GM23338 (cell line): ENCODE results near the gene PCIF1. TPM values are rescaled to one million over a fixed set of nuclear protein-coding genes. Genes with fewer than 3 reads are reported as not detected.

Experiments used
- ATAC-seq: fragments of 200-7000 bp; cut with Tn5 transposase; 3 replicates; pipeline ENCODE4 v1.9.1; 2020
- DNase-seq: peaks from one replicate; pipeline ENCODE4 v3.0.0-alpha.2; 2015; ENCODE audit warnings: low spot score
- H2AFZ ChIP-seq: fragments of 200-600 bp; sonication (generic); 2 replicates; pipeline ENCODE4 v1.8.0; 2016; ENCODE audit warnings: antibody characterized with exemption, mild to moderate bottlenecking, moderate library complexity
- H3F3A ChIP-seq: fragments of 200-600 bp; sonication (generic); replicated peaks from 2 replicates; pipeline ENCODE4 v1.8.0; 2017; ENCODE audit warnings: antibody characterized with exemption, mixed run types, low read depth
- H3K27ac ChIP-seq: fragments of 200-600 bp; sonication (generic); 2 replicates; pipeline ENCODE4 v1.6.1; 2016; ENCODE audit warnings: low read depth
- H3K27me3 ChIP-seq: fragments of 200-600 bp; sonication (generic); 2 replicates; pipeline ENCODE4 v1.8.0; 2016; ENCODE audit warnings: mild to moderate bottlenecking, mixed run types, moderate library complexity; ENCODE audit not compliant: insufficient read depth
- H3K36me3 ChIP-seq: fragments of 200-600 bp; sonication (generic); 2 replicates; pipeline ENCODE4 v1.8.0; 2016; ENCODE audit warnings: mild to moderate bottlenecking; ENCODE audit not compliant: insufficient read depth
- H3K4me1 ChIP-seq: fragments of 200-600 bp; sonication (generic); 2 replicates; pipeline ENCODE4 v1.8.0; 2016; ENCODE audit warnings: mild to moderate bottlenecking, moderate library complexity; ENCODE audit not compliant: insufficient read depth
- H3K4me2 ChIP-seq: fragments of 200-600 bp; sonication (generic); 2 replicates; pipeline ENCODE4 v1.7.1; 2017; ENCODE audit warnings: mixed run types
- H3K4me3 ChIP-seq: fragments of 200-600 bp; sonication (generic); 2 replicates; pipeline ENCODE4 v1.6.1; 2016; ENCODE audit warnings: mixed run types
- H3K79me2 ChIP-seq: fragments of 200-600 bp; sonication (generic); replicated peaks from 2 replicates; pipeline ENCODE4 v1.8.0; 2017; ENCODE audit warnings: mild to moderate bottlenecking; ENCODE audit not compliant: insufficient read depth
- H3K9me2 ChIP-seq: fragments of 200-600 bp; sonication (generic); 2 replicates; pipeline ENCODE4 v1.8.0; 2017; ENCODE audit not compliant: insufficient read depth
- H4K20me1 ChIP-seq: fragments of 200-600 bp; sonication (generic); replicated peaks from 2 replicates; pipeline ENCODE4 v1.8.0; 2017; ENCODE audit warnings: mild to moderate bottlenecking; ENCODE audit not compliant: insufficient read depth
- H3K27ac Mint-ChIP-seq: 2 replicates; pipeline ENCODE4 v1.8.0; 2020; ENCODE audit warnings: inconsistent platforms, mild to moderate bottlenecking, moderate library complexity, mixed read lengths
- H3K27me3 Mint-ChIP-seq: 3 replicates; pipeline ENCODE4 v1.8.0; 2022; ENCODE audit warnings: low read depth, mild to moderate bottlenecking, moderate library complexity, mixed read lengths, inconsistent platforms; ENCODE audit not compliant: insufficient read depth, poor library complexity
- H3K36me3 Mint-ChIP-seq: 3 replicates; pipeline ENCODE4 v1.8.0; 2021; ENCODE audit warnings: low read depth, mild to moderate bottlenecking, inconsistent platforms, moderate library complexity, mixed read lengths
- H3K4me1 Mint-ChIP-seq: 3 replicates; pipeline ENCODE4 v1.8.0; 2020; ENCODE audit warnings: mild to moderate bottlenecking, inconsistent platforms, mixed read lengths
- H3K4me3 Mint-ChIP-seq: 3 replicates; pipeline ENCODE4 v1.8.0; 2021; ENCODE audit warnings: moderate library complexity, mild to moderate bottlenecking, inconsistent platforms, mixed read lengths
- H3K9me3 Mint-ChIP-seq: 3 replicates; pipeline ENCODE4 v1.8.0; 2020; ENCODE audit warnings: moderate library complexity, mild to moderate bottlenecking, inconsistent platforms, mixed read lengths
- EZH2phosphoT487 ChIP-seq: fragments of 200-600 bp; sonication (generic); IDR thresholded peaks from one replicate; pipeline ENCODE4 v1.8.1; 2018; ENCODE audit warnings: antibody characterized with exemption; ENCODE audit not compliant: unreplicated experiment
- NANOG ChIP-seq: IDR thresholded peaks from 2 replicates; pipeline ENCODE4 v1.6.1; 2016; ENCODE audit warnings: antibody characterized with exemption, borderline replicate concordance
- STAT1 ChIP-seq: IDR thresholded peaks from one replicate; pipeline ENCODE4 v1.6.1; 2016; ENCODE audit warnings: antibody characterized with exemption; ENCODE audit not compliant: unreplicated experiment
- ZNF114 ChIP-seq: fragments of 250-450 bp; sonication (Bioruptor Pico); IDR thresholded peaks from 2 replicates; pipeline ENCODE4 v1.5.0; 2020; ENCODE audit warnings: mild to moderate bottlenecking, moderate library complexity
- ZNF331 ChIP-seq: fragments of 250-450 bp; sonication (Bioruptor Pico); IDR thresholded peaks from 2 replicates; pipeline ENCODE4 v1.5.0; 2020; ENCODE audit warnings: low read depth, mild to moderate bottlenecking, moderate library complexity
- polyA plus RNA-seq: library from polyadenylated mRNA; unstranded; fragments of >200 nt; fragmentation: Nextera tagmentation; extraction: Ambion mirVana; gene quantifications from 2 replicates; pipeline ENCODE4 v1.2.1, GENCODE V29; 2016
- total RNA-seq: library from RNA; depleted of rRNA; stranded (reverse); fragments of >200 nt; shearing (Covaris generic); gene quantifications from 2 replicates; pipeline ENCODE4 v1.2.3, GENCODE V29; 2014
- TF ChIP-seq, protein P1 (sequence below), 2 experiments: fragments of 200-600 bp in 1 of 2; sonication (generic) in 1 of 2; conservative IDR thresholded peaks; 2 replicates each; pipeline versions ENCODE4 v1.5.1 to v1.6.1; 2016 to 2017; ENCODE audit warnings: antibody characterized with exemption in 2 of 2, low read depth in 2 of 2, mild to moderate bottlenecking in 2 of 2, moderate library complexity in 1 of 2
- TF ChIP-seq, protein P2 (sequence below): IDR thresholded peaks from one replicate; pipeline ENCODE4 v1.6.1; 2018; ENCODE audit warnings: antibody characterized with exemption; ENCODE audit not compliant: unreplicated experiment
- TF ChIP-seq, protein P3 (sequence below): IDR thresholded peaks from 2 replicates; pipeline ENCODE4 v1.6.1; 2016; ENCODE audit warnings: antibody characterized with exemption

Gene PCIF1
- total and polyA plus RNA-seq, 2 experiments from 2014 or later: 26.1 to 28.3 TPM

DNA sequence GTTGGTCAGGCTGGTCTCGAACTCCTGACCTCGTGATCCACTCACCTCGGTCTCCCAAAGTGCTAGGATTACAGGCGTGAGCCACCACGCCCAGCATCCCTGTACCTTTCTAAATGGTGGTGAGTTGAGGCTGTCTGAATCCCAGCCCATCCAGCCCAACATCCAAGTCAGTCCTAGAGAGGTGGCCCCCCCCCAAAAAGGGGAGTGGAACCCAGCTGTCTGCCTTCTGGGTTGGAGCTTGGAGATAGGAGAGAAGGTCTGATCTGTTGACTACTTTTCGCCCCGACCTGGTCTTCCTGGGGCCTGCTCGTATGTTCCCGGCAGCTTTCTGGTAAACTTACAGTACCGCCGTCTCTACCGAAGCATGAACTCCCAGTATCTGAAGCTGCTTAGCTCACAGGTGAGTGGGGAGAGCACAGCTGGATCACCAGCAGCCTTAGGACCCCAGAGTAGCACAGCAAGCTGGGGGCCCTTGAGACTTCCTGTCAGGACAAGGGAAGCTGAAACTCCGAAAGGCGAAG is 37.8 kb upstream of the PCIF1 start (continued):
- TF ChIP-seq ZNF114 (CRISPR knock-in tag): no peak
- no peak for TF ChIP-seq ZNF331
- no peak for TF ChIP-seq NANOG
- TF ChIP-seq, protein P1, sequence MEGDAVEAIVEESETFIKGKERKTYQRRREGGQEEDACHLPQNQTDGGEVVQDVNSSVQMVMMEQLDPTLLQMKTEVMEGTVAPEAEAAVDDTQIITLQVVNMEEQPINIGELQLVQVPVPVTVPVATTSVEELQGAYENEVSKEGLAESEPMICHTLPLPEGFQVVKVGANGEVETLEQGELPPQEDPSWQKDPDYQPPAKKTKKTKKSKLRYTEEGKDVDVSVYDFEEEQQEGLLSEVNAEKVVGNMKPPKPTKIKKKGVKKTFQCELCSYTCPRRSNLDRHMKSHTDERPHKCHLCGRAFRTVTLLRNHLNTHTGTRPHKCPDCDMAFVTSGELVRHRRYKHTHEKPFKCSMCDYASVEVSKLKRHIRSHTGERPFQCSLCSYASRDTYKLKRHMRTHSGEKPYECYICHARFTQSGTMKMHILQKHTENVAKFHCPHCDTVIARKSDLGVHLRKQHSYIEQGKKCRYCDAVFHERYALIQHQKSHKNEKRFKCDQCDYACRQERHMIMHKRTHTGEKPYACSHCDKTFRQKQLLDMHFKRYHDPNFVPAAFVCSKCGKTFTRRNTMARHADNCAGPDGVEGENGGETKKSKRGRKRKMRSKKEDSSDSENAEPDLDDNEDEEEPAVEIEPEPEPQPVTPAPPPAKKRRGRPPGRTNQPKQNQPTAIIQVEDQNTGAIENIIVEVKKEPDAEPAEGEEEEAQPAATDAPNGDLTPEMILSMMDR (conservative IDR thresholded peaks at IDR 0.05; ENCODE audit: low read depth in 2 of 2): no peak
- TF ChIP-seq, protein P2, sequence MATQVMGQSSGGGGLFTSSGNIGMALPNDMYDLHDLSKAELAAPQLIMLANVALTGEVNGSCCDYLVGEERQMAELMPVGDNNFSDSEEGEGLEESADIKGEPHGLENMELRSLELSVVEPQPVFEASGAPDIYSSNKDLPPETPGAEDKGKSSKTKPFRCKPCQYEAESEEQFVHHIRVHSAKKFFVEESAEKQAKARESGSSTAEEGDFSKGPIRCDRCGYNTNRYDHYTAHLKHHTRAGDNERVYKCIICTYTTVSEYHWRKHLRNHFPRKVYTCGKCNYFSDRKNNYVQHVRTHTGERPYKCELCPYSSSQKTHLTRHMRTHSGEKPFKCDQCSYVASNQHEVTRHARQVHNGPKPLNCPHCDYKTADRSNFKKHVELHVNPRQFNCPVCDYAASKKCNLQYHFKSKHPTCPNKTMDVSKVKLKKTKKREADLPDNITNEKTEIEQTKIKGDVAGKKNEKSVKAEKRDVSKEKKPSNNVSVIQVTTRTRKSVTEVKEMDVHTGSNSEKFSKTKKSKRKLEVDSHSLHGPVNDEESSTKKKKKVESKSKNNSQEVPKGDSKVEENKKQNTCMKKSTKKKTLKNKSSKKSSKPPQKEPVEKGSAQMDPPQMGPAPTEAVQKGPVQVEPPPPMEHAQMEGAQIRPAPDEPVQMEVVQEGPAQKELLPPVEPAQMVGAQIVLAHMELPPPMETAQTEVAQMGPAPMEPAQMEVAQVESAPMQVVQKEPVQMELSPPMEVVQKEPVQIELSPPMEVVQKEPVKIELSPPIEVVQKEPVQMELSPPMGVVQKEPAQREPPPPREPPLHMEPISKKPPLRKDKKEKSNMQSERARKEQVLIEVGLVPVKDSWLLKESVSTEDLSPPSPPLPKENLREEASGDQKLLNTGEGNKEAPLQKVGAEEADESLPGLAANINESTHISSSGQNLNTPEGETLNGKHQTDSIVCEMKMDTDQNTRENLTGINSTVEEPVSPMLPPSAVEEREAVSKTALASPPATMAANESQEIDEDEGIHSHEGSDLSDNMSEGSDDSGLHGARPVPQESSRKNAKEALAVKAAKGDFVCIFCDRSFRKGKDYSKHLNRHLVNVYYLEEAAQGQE: no peak
- TF ChIP-seq, protein P3, sequence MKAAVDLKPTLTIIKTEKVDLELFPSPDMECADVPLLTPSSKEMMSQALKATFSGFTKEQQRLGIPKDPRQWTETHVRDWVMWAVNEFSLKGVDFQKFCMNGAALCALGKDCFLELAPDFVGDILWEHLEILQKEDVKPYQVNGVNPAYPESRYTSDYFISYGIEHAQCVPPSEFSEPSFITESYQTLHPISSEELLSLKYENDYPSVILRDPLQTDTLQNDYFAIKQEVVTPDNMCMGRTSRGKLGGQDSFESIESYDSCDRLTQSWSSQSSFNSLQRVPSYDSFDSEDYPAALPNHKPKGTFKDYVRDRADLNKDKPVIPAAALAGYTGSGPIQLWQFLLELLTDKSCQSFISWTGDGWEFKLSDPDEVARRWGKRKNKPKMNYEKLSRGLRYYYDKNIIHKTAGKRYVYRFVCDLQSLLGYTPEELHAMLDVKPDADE: no peak

DNA sequence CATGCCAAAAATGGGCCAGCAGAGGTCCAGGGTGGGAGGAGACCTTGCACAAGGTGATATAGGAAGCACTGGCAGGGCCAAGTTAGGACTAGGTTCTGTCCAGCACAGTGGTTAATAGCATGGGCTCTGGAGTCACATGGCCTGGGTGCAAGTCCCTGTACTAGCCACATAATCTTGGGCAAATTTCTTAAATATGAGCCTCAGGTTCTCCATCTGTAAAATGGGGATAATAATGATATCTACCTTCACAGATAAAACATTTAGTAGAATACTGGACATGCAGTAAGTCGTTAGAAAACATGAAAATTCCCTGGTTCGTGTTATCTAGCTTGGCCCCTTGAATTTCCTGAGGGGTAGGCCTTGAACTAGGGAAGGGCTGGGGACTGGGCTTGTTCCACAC is 37.2 kb upstream of the PCIF1 start:
- H3K4me3 Mint-ChIP-seq: no peak overlapping the region
- no peak overlapping the region for H3K27ac Mint-ChIP-seq
- Histone ChIP-seq H3K4me1 (no peaks in the 10 kb centered on the region), H3K36me3 (0 out of 2 replicates have a peak, but pooled peaks cover 7% of the 10 kb centered on the region), H3K27me3 (no peaks in the 10 kb centered on the region), H4K20me1 (no peaks in the 10 kb centered on the region; the same call in 1 of the 2 replicates), H3F3A (0 out of 2 replicates have a peak, but pooled peaks cover 6% of the 10 kb centered on the region), H3K4me2 (no peak overlapping the region), H3K9me2 (no peaks in the 10 kb centered on the region), H3K4me3 (no peak overlapping the region), H2AFZ (no peak overlapping the region), H3K79me2 (no peaks in the 10 kb centered on the region), H3K27ac (no peak overlapping the region)
- H3K36me3 Mint-ChIP-seq: peaks cover 59% of the 10 kb centered on the region
- H3K4me1 Mint-ChIP-seq: peaks cover 4% of the 10 kb centered on the region; the same call in 1 of the 3 replicates
- peaks cover 16% of the 10 kb centered on the region for H3K27me3 Mint-ChIP-seq
- no peak for DNase-seq
- H3K9me3 Mint-ChIP-seq: no peaks in the 10 kb centered on the region
- no peak for ATAC-seq
- TF ChIP-seq ZNF331: no peak
- TF ChIP-seq, protein P2: no peak
- no peak for TF ChIP-seq EZH2phosphoT487
- TF ChIP-seq STAT1: no peak
